Type B pancreatic cell (in vitro differentiated cells): Measurements from ENCODE around the gene PDLIM5. TPM values are rescaled to one million over a fixed set of nuclear protein-coding genes. Genes with fewer than 3 reads are reported as not detected.
A peak's percentile ranks its signal among the peaks of the same experiment; 100 is the strongest.

Source experiments
- DNase-seq: peaks from one replicate; pipeline ENCODE4 v3.0.0; 2021; ENCODE audit warnings: mixed read lengths; ENCODE audit not compliant: unreplicated experiment; ENCODE audit errors: extremely low spot score
- H3K27ac Mint-ChIP-seq: 2 replicates; pipeline ENCODE4 v1.8.0; 2021; ENCODE audit warnings: mild to moderate bottlenecking, mixed read lengths
- H3K27me3 Mint-ChIP-seq: 2 replicates; pipeline ENCODE4 v1.8.0; 2021; ENCODE audit warnings: mixed read lengths
- H3K36me3 Mint-ChIP-seq: 2 replicates; pipeline ENCODE4 v1.8.0; 2021; ENCODE audit warnings: mixed read lengths
- H3K4me1 Mint-ChIP-seq: one replicate; pipeline ENCODE4 v1.8.0; 2021; ENCODE audit warnings: mixed read lengths; ENCODE audit not compliant: unreplicated experiment
- H3K4me3 Mint-ChIP-seq: 2 replicates; pipeline ENCODE4 v1.8.0; 2021; ENCODE audit warnings: mild to moderate bottlenecking, mixed read lengths
- H3K9me3 Mint-ChIP-seq: 2 replicates; pipeline ENCODE4 v1.8.0; 2021; ENCODE audit warnings: mixed read lengths
- total RNA-seq: library from RNA; stranded (reverse); gene quantifications from 2 replicates; pipeline ENCODE4 v1.2.1, GENCODE V29; 2021; ENCODE audit warnings: low replicate concordance
- TF ChIP-seq, protein P1 (sequence below): fragments of 200-600 bp; sonication (generic); conservative IDR thresholded peaks from 2 replicates; pipeline ENCODE4 v1.5.0; 2021; ENCODE audit warnings: antibody characterized with exemption, mild to moderate bottlenecking

PDLIM5 gene
- total RNA-seq, 1 donor from 2014 or later: 76.7 TPM

DNA sequence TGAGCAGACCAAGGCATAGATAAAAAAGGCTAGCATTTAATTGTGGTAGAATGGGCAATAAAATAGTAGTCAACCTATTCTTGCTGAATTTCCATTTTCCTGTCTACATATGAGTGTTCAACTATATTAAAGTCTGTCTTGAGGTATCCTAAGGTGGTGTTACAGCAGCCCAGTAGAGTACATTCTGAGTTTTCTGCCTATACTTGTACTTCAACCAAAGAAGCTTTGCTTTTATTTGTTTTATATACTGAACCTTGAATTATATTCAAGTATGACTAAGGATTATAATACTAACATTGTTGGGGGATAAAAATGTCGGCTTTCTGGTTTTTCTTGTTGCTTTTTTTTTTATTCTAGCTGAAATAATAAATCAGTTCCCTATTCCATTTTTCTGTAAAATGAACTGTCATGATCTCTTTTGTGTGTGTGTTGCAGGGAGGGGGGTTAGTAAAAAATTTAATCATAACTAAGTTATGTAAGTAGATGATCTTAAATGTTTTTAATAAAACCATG, 106.7 kb downstream of the PDLIM5 start:
- TF ChIP-seq, protein P1, sequence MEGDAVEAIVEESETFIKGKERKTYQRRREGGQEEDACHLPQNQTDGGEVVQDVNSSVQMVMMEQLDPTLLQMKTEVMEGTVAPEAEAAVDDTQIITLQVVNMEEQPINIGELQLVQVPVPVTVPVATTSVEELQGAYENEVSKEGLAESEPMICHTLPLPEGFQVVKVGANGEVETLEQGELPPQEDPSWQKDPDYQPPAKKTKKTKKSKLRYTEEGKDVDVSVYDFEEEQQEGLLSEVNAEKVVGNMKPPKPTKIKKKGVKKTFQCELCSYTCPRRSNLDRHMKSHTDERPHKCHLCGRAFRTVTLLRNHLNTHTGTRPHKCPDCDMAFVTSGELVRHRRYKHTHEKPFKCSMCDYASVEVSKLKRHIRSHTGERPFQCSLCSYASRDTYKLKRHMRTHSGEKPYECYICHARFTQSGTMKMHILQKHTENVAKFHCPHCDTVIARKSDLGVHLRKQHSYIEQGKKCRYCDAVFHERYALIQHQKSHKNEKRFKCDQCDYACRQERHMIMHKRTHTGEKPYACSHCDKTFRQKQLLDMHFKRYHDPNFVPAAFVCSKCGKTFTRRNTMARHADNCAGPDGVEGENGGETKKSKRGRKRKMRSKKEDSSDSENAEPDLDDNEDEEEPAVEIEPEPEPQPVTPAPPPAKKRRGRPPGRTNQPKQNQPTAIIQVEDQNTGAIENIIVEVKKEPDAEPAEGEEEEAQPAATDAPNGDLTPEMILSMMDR: no peak
- Mint-ChIP-seq H3K4me3 (peak overlapping the region; percentile 14), H3K36me3 (peaks cover 7% of the 10 kb centered on the region), H3K9me3 (no peaks in the 10 kb centered on the region), H3K27ac (peak overlapping the region; percentile 77), H3K4me1 (peaks cover 9% of the 10 kb centered on the region), H3K27me3 (no peaks in the 10 kb centered on the region)
- no peak for DNase-seq

DNA sequence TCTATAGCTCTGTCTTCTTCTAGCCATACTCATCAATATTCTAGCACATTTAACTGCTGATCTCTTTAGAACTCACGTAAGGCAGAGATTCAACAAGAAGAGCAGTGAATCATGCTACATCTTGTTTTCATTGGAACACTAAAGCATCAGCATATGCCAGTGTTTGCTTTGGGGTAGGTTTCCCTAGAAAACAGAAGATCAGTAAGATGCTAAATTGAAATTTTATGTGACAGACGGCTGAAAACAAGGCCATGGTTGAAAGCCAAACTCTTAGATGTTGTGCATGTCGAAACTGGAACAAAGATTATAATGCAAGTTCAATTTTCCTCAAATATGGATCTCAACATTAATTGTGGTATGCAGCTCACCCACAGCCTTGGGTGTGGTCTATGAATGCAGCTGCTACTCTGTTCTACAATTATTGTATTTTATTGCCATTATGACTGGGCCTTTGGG, 107.6 kb downstream of the PDLIM5 start:
- no peaks in the 10 kb centered on the region for H3K27me3 Mint-ChIP-seq
- H3K27ac Mint-ChIP-seq: peak overlapping the region; percentile 34
- H3K4me3 Mint-ChIP-seq: no peak overlapping the region
- H3K9me3 Mint-ChIP-seq: no peaks in the 10 kb centered on the region
- TF ChIP-seq, protein P1: no peak
- H3K36me3 Mint-ChIP-seq: peaks cover 7% of the 10 kb centered on the region
- H3K4me1 Mint-ChIP-seq: peaks cover 9% of the 10 kb centered on the region
- DNase-seq: no peak

GRCh38 chr4:94561249-94562024, 109.7 kb downstream of the PDLIM5 start:
- DNase-seq: no peak
- Mint-ChIP-seq H3K36me3 (peaks cover 7% of the 10 kb centered on the region), H3K9me3 (no peaks in the 10 kb centered on the region), H3K4me1 (peaks cover 9% of the 10 kb centered on the region), H3K27me3 (no peaks in the 10 kb centered on the region), H3K27ac (no peak overlapping the region), H3K4me3 (no peak overlapping the region)
- TF ChIP-seq, protein P1: no peak

DNA sequence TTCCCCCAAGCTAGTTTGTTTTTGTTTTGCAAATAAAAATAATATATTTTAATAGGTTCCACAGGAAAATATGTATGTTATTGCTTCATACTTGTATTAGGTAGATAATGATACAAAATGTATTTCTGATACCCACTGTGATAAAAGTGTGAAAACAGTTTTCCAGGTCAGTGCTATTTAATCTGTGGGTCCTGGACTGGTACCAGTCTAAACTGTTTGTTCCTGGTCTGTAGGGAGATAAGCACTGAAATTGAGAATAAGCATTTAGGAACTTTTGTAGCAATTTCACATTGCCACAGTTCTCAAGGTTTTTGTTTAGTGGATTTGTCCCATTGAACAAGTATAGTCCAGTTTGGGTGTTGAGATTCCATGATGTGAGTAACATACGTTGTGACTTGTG, 110.5 kb downstream of the PDLIM5 start:
- DNase-seq: no peak
- no peaks in the 10 kb centered on the region for H3K9me3 Mint-ChIP-seq
- no peak overlapping the region for H3K27ac Mint-ChIP-seq
- H3K27me3 Mint-ChIP-seq: no peaks in the 10 kb centered on the region
- H3K4me3 Mint-ChIP-seq: no peak overlapping the region
- H3K4me1 Mint-ChIP-seq: peaks cover 9% of the 10 kb centered on the region
- H3K36me3 Mint-ChIP-seq: peaks cover 7% of the 10 kb centered on the region
- TF ChIP-seq, protein P1: no peak

DNA sequence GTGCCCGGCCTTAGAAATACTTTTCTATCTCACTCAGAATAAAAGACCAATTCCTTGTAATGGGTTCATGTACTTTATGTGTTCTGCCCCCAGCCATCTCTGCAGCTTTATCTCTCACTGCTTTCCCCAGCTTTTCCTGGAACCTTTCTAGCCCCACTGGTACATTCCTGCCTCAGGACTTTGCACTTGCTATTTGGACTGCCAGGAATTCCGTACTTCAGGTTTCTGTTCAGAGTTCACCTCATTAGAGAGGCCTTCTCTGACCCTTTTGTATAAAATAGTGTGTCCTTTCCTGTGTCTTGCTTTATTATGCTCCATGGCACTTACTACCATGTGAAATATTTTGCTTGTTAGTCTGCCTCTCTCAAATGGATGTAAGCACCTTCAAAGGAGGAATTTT, 112.5 kb downstream of the PDLIM5 start:
- Mint-ChIP-seq H3K4me3 (no peak overlapping the region), H3K4me1 (peaks cover 9% of the 10 kb centered on the region), H3K27ac (no peak overlapping the region), H3K36me3 (peaks cover 4% of the 10 kb centered on the region), H3K9me3 (no peaks in the 10 kb centered on the region), H3K27me3 (no peaks in the 10 kb centered on the region)
- TF ChIP-seq, protein P1: no peak
- DNase-seq: no peak
